ENCODE results near the gene SPTA1.

DNA sequence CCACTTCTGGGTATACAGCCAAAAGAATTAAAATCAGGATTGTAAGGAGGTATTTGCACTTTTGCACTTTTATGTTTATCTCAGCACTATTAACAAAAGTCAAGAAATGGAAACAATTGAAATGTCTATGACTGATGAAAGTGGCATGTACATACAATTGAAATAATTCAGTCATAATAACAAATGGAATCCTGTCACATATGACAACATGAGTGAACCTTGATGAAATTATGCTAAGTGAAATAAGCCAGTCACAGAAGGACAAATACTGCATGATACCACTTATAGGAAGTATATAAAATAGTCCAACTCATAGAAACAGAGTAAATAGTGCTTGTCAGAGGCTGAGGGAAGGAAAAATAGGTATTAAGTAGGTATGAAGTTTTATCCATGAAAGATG is 3.4 kb upstream of the SPTA1 start:
- TF ChIP-seq, protein P1, sequence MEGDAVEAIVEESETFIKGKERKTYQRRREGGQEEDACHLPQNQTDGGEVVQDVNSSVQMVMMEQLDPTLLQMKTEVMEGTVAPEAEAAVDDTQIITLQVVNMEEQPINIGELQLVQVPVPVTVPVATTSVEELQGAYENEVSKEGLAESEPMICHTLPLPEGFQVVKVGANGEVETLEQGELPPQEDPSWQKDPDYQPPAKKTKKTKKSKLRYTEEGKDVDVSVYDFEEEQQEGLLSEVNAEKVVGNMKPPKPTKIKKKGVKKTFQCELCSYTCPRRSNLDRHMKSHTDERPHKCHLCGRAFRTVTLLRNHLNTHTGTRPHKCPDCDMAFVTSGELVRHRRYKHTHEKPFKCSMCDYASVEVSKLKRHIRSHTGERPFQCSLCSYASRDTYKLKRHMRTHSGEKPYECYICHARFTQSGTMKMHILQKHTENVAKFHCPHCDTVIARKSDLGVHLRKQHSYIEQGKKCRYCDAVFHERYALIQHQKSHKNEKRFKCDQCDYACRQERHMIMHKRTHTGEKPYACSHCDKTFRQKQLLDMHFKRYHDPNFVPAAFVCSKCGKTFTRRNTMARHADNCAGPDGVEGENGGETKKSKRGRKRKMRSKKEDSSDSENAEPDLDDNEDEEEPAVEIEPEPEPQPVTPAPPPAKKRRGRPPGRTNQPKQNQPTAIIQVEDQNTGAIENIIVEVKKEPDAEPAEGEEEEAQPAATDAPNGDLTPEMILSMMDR (conservative IDR thresholded peaks at IDR 0.05; ENCODE audit: low read depth, low read length), result no peak
- TF ChIP-seq POLR2A (IDR thresholded peaks at IDR 0.05; ENCODE audit: low read depth, low read length) (no peak), CEBPB (IDR thresholded peaks at IDR 0.05; ENCODE audit: low read depth, low read length) (no peak), SMC3 (IDR thresholded peaks at IDR 0.05; ENCODE audit: low read depth, low read length) (no peak), RFX5 (IDR thresholded peaks at IDR 0.05; ENCODE audit: low read depth, low read length) (no peak), NFE2L2 (IDR thresholded peaks at IDR 0.05; ENCODE audit: low read depth, low read length) (no peak), FOS (IDR thresholded peaks at IDR 0.05; ENCODE audit: low read depth, low read length) (no peak), BHLHE40 (IDR thresholded peaks at IDR 0.05; ENCODE audit: low read depth, low read length) (no peak), MXI1 (IDR thresholded peaks at IDR 0.05; ENCODE audit: borderline replicate concordance, low read depth, low read length) (no peak)

Measured in IMR-90 (cell line).